SK-N-SH treated with all-trans-retinoic acid at 6 μM for 48 hours (cell line): ENCODE data around the gene FAM20B.

ENCODE experiments used
- ESRRG ChIP-seq: fragments of 250-450 bp; sonication (Bioruptor Pico); IDR thresholded peaks from 2 replicates; pipeline ENCODE4 v1.6.1; 2021; ENCODE audit warnings: mild to moderate bottlenecking
- OSR1 ChIP-seq: fragments of 250-450 bp; sonication (Bioruptor Pico); IDR thresholded peaks from 2 replicates; pipeline ENCODE4 v1.8.0; 2022; ENCODE audit warnings: moderate library complexity, mild to moderate bottlenecking, inconsistent platforms
- TOX ChIP-seq: fragments of 250-450 bp; sonication (Bioruptor Pico); IDR thresholded peaks from 2 replicates; pipeline ENCODE4 v1.8.0; 2021; ENCODE audit warnings: mild to moderate bottlenecking, moderate library complexity, borderline replicate concordance
- ZC3H10 ChIP-seq: fragments of 250-450 bp; sonication (Bioruptor Pico); IDR thresholded peaks from 2 replicates; pipeline ENCODE4 v1.5.1; 2021; ENCODE audit warnings: mild to moderate bottlenecking, moderate library complexity
- ZFP3 ChIP-seq: fragments of 250-450 bp; sonication (Bioruptor Pico); IDR thresholded peaks from 2 replicates; pipeline ENCODE4 v1.5.0; 2020; ENCODE audit warnings: mild to moderate bottlenecking, moderate library complexity
- ZFP30 ChIP-seq: fragments of 450-650 bp; formaldehyde crosslinking; IDR thresholded peaks from 2 replicates; pipeline ENCODE4 v1.5.0; 2022; ENCODE audit warnings: mild to moderate bottlenecking, moderate library complexity
- TF ChIP-seq, protein P1 (sequence below): fragments of 250-450 bp; sonication (Bioruptor Pico); IDR thresholded peaks from 2 replicates; pipeline ENCODE4 v1.5.0; 2020; ENCODE audit warnings: mild to moderate bottlenecking, moderate library complexity
- TF ChIP-seq, protein P2 (sequence below): fragments of 250-450 bp; sonication (Bioruptor Pico); IDR thresholded peaks from 2 replicates; pipeline ENCODE4 v1.5.1; 2020; ENCODE audit warnings: low read depth, mild to moderate bottlenecking, moderate library complexity

GRCh38 chr1:179046808-179047635 lies 21.3 kb downstream of the FAM20B start:
- TF ChIP-seq, protein P1, sequence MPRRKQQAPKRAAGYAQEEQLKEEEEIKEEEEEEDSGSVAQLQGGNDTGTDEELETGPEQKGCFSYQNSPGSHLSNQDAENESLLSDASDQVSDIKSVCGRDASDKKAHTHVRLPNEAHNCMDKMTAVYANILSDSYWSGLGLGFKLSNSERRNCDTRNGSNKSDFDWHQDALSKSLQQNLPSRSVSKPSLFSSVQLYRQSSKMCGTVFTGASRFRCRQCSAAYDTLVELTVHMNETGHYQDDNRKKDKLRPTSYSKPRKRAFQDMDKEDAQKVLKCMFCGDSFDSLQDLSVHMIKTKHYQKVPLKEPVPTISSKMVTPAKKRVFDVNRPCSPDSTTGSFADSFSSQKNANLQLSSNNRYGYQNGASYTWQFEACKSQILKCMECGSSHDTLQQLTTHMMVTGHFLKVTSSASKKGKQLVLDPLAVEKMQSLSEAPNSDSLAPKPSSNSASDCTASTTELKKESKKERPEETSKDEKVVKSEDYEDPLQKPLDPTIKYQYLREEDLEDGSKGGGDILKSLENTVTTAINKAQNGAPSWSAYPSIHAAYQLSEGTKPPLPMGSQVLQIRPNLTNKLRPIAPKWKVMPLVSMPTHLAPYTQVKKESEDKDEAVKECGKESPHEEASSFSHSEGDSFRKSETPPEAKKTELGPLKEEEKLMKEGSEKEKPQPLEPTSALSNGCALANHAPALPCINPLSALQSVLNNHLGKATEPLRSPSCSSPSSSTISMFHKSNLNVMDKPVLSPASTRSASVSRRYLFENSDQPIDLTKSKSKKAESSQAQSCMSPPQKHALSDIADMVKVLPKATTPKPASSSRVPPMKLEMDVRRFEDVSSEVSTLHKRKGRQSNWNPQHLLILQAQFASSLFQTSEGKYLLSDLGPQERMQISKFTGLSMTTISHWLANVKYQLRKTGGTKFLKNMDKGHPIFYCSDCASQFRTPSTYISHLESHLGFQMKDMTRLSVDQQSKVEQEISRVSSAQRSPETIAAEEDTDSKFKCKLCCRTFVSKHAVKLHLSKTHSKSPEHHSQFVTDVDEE = no peak
- TF ChIP-seq ZFP3 (CRISPR knock-in tag) (no peak), ZFP30 (no peak), OSR1 (CRISPR knock-in tag) (no peak), TOX (CRISPR knock-in tag) (no peak), ZC3H10 (no peak), ESRRG (CRISPR knock-in tag) (no peak)
- TF ChIP-seq, protein P2, sequence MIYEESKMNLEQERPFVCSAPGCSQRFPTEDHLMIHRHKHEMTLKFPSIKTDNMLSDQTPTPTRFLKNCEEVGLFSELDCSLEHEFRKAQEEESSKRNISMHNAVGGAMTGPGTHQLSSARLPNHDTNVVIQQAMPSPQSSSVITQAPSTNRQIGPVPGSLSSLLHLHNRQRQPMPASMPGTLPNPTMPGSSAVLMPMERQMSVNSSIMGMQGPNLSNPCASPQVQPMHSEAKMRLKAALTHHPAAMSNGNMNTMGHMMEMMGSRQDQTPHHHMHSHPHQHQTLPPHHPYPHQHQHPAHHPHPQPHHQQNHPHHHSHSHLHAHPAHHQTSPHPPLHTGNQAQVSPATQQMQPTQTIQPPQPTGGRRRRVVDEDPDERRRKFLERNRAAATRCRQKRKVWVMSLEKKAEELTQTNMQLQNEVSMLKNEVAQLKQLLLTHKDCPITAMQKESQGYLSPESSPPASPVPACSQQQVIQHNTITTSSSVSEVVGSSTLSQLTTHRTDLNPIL = no peak
